ENCODE results near the gene PPP1R1C.

GRCh38 chr2:182015334-182016109 is 29.9 kb downstream of the PPP1R1C start:
- TF ChIP-seq CTCF (IDR thresholded peaks at IDR 0.05): no peak
- no peak for TF ChIP-seq POLR2AphosphoS5 (IDR thresholded peaks at IDR 0.05)
